SU-DHL-6 (cell line): ENCODE results near the gene CREG1.

Source experiments
- CTCF ChIP-seq: fragments of 200-600 bp; sonication (generic); IDR thresholded peaks from one replicate; pipeline ENCODE4 v1.5.1; 2017; ENCODE audit warnings: antibody characterized with exemption, mild to moderate bottlenecking, low read length, moderate library complexity; ENCODE audit not compliant: insufficient read depth, poor library complexity, severe bottlenecking
- EZH2phosphoT487 ChIP-seq: fragments of 200-600 bp; sonication (generic), shearing (Covaris generic); conservative IDR thresholded peaks from 2 replicates; pipeline ENCODE4 v1.6.1; 2018; ENCODE audit warnings: mild to moderate bottlenecking, antibody characterized with exemption, low read length, moderate library complexity, mixed read lengths

GRCh38 chr1:167578939-167579521 is 25.5 kb upstream of the CREG1 start:
- TF ChIP-seq EZH2phosphoT487 (no peak), CTCF (no peak)
